ENCODE results near the gene CSGALNACT2.

The CSGALNACT2 gene

GRCh38 chr10:43128958-43129706 is 9.1 kb upstream of the CSGALNACT2 start:
- H3K36me3 ChIP-seq (ENCODE audit: control insufficient read depth, insufficient read depth, low read length), result no peaks in the 10 kb centered on the region
- H3K79me2 ChIP-seq, result no peaks in the 10 kb centered on the region
- H3K27ac ChIP-seq, result no peak overlapping the region
- TF ChIP-seq, protein P1, sequence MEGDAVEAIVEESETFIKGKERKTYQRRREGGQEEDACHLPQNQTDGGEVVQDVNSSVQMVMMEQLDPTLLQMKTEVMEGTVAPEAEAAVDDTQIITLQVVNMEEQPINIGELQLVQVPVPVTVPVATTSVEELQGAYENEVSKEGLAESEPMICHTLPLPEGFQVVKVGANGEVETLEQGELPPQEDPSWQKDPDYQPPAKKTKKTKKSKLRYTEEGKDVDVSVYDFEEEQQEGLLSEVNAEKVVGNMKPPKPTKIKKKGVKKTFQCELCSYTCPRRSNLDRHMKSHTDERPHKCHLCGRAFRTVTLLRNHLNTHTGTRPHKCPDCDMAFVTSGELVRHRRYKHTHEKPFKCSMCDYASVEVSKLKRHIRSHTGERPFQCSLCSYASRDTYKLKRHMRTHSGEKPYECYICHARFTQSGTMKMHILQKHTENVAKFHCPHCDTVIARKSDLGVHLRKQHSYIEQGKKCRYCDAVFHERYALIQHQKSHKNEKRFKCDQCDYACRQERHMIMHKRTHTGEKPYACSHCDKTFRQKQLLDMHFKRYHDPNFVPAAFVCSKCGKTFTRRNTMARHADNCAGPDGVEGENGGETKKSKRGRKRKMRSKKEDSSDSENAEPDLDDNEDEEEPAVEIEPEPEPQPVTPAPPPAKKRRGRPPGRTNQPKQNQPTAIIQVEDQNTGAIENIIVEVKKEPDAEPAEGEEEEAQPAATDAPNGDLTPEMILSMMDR (IDR thresholded peaks at IDR 0.05), result no peak
- no peaks in the 10 kb centered on the region for H3K9me3 ChIP-seq (ENCODE audit: control insufficient read depth, low read length)
- H3K4me1 ChIP-seq, result no peaks in the 10 kb centered on the region
- no peak overlapping the region for H2AFZ ChIP-seq
- H3K4me2 ChIP-seq (ENCODE audit: low read length), result no peak overlapping the region
- no peak overlapping the region for H3K9ac ChIP-seq
- H3K27me3 ChIP-seq (ENCODE audit: control insufficient read depth, insufficient read depth, low read length), result no peaks in the 10 kb centered on the region
- H3K4me3 ChIP-seq (ENCODE audit: low read depth, low read length), result no peak overlapping the region

GRCh38 chr10:43130770-43131171 is 7.5 kb upstream of the CSGALNACT2 start:
- H3K36me3 ChIP-seq (ENCODE audit: control insufficient read depth, insufficient read depth, low read length), result no peaks in the 10 kb centered on the region
- H3K4me1 ChIP-seq, result no peaks in the 10 kb centered on the region

DNA sequence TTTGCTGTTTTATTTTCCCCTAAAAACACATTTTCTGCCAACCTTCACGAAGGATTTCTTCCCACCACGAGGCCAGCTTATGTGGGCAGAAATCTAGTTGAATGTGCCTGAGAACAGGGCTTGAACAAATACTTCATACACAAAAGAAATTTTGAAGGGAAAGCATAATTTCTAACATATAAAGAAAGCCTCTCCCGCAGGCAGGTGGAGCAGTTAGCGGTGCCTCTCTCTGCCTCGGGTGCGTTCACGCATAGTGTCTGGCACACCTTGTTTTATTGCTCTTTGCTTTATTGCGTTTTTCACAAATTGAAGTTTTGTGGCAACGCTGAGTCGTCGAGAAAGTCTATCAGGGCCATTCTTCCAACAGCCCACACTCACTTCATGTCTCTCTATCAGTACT is 7.0 kb upstream of the CSGALNACT2 start:
- Histone ChIP-seq H3K27ac (no peak overlapping the region), H3K4me1 (no peaks in the 10 kb centered on the region), H3K9me3 (ENCODE audit: control insufficient read depth, low read length) (no peaks in the 10 kb centered on the region), H2AFZ (no peak overlapping the region), H3K36me3 (ENCODE audit: control insufficient read depth, insufficient read depth, low read length) (no peaks in the 10 kb centered on the region), H3K27me3 (ENCODE audit: control insufficient read depth, insufficient read depth, low read length) (no peaks in the 10 kb centered on the region), H3K4me3 (ENCODE audit: low read depth, low read length) (no peak overlapping the region), H3K4me2 (ENCODE audit: low read length) (no peak overlapping the region), H3K79me2 (no peaks in the 10 kb centered on the region), H3K9ac (no peak overlapping the region)
- TF ChIP-seq, protein P1 (IDR thresholded peaks at IDR 0.05), result no peak

More at GRCh38 chr10:43130770-43131171, 7.5 kb upstream of the CSGALNACT2 start:
- H3K27ac ChIP-seq, result no peak overlapping the region
- no peak overlapping the region for H3K9ac ChIP-seq
- H3K9me3 ChIP-seq (ENCODE audit: control insufficient read depth, low read length), result no peaks in the 10 kb centered on the region
- no peak overlapping the region for H2AFZ ChIP-seq
- H3K79me2 ChIP-seq, result no peaks in the 10 kb centered on the region
- no peak overlapping the region for H3K4me2 ChIP-seq (ENCODE audit: low read length)
- H3K4me3 ChIP-seq (ENCODE audit: low read depth, low read length), result no peak overlapping the region
- no peaks in the 10 kb centered on the region for H3K27me3 ChIP-seq (ENCODE audit: control insufficient read depth, insufficient read depth, low read length)
- TF ChIP-seq, protein P1 (IDR thresholded peaks at IDR 0.05), result no peak

DNA sequence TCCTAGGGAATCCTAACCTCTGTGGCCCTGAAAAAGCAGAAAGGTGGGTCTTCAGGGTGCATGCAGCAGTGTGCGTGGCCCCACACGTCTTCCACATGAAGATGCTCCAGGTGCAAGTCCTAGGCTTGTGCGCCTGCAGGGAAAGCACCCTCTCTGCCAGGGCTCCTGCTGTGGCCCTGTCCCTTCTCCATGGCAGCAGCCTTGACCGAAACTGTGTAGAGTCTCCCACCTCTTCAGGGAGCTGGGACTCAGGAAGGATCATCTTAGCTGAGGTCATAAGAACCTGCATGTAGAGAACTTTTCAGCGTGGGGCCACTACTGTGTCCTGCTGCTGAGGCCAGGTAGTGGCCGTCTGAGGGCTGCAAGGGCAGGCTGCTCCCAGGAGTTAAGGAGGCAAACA is 6.3 kb upstream of the CSGALNACT2 start:
- Histone ChIP-seq H2AFZ (no peak overlapping the region), H3K9me3 (ENCODE audit: control insufficient read depth, low read length) (no peaks in the 10 kb centered on the region), H3K27me3 (ENCODE audit: control insufficient read depth, insufficient read depth, low read length) (no peaks in the 10 kb centered on the region), H3K9ac (no peak overlapping the region), H3K27ac (no peak overlapping the region), H3K4me1 (no peaks in the 10 kb centered on the region), H3K4me2 (ENCODE audit: low read length) (no peak overlapping the region), H3K79me2 (no peaks in the 10 kb centered on the region), H3K36me3 (ENCODE audit: control insufficient read depth, insufficient read depth, low read length) (no peaks in the 10 kb centered on the region), H3K4me3 (ENCODE audit: low read depth, low read length) (no peak overlapping the region)
- TF ChIP-seq, protein P1 (IDR thresholded peaks at IDR 0.05), result no peak
